ENCODE results near the gene PRXL2C.
"Not testable (repeated sequence)": the region's sequence is repeated elsewhere in the genome, so short reads cannot be mapped to it uniquely, and the experiment has no call there.

The PRXL2C gene, protein sequence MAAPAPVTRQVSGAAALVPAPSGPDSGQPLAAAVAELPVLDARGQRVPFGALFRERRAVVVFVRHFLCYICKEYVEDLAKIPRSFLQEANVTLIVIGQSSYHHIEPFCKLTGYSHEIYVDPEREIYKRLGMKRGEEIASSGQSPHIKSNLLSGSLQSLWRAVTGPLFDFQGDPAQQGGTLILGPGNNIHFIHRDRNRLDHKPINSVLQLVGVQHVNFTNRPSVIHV

DNA sequence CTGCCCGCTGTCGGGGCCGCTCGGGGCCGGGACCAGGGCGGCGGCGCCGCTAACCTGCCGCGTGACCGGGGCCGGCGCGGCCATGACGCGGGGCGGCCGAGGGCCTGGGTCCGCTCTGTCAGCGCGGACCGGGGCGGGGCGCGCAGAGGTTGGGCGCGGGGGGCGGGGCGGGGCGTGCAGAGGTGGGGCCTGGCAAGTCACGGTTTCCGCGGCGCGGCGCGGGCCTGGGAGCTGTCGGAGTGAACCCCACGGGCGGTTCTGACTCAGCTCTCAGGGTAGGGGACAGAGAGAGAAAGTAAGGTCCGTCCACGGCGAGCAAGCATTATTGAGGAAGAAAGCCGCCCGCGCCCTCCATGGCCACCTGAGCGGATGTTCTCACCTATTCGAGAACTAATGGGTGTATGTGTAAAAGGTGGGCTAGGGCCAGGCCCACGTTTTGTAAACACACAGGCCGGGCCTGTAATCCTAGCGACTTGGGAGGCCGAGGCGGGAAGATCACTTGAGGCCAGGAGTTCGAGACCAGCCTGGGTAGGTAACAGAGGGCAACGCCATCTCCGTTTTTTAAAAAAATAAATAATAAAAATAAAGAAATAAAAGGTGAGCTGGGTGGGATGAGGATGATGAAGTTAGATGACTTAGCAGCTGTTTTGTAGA lies at the start of gene PRXL2C:
PRXL2C (minus strand) TSS at position 120 of the 654 bp plus-strand sequence; CDS start at position 84, 36 bp downstream.
- in situ Hi-C loops (cut with HindIII; ENCODE audit: low sequenced_read_pairs) = no loop called here

DNA sequence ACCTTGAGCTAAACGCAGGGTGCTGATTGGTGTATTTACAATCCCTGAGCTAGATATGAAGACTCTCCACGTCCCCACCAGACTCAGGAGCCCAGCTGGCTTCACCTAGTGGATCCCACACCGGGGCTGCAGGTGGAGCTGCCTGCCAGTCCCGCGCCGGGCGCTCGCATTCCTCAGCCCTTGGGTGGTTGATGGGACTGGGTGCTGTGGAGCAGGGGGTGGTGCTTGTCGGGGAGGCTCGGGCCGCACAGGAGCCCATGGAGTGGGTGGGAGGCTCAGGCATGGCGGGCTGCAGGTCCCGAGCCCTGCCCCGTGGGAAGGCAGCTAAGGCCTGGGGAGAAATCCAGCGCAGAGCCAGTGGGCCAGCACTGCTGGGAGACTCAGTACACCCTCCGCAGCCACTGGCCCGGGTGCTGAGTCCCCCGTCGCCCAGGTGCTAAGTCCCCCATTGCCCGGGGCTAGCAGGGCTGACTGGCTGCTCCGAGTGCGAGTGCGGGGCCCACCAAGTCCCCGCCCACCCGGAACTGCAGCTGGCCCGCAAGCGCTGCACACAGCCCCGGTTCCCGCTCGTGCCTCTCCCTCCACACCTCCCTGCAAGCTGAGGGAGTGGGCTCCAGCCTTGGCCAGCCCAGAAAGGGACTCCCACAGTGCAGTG lies 45.7 kb upstream of the PRXL2C start:
- in situ Hi-C loops (cut with HindIII; ENCODE audit: low sequenced_read_pairs) = not testable (repeated sequence)

DNA sequence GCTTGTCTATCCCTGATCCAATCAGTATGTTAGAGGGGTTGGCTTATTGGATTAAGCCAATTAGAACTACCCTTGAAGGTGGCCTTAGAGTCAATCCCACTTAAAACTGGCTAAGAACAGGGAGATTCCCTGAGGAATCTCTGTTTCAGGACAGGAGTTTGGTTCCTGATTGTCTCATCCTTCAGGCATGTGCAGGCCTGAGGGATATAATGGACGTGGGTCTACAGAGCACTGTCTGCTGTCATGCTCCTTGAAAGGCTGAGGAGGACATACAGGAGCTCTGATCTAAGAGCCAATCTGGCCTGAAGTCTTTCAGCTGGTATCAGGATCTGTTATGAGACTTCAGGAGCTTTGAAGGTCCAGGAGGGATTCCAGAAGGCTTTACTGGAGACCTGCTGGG lies 36.2 kb upstream of the PRXL2C start:
- in situ Hi-C loops (cut with HindIII; ENCODE audit: low sequenced_read_pairs) = no loop called here

GRCh38 chr9:96688745-96689464 lies 33.8 kb upstream of the PRXL2C start:
- in situ Hi-C loops (cut with HindIII; ENCODE audit: low sequenced_read_pairs) = no loop called here

DNA sequence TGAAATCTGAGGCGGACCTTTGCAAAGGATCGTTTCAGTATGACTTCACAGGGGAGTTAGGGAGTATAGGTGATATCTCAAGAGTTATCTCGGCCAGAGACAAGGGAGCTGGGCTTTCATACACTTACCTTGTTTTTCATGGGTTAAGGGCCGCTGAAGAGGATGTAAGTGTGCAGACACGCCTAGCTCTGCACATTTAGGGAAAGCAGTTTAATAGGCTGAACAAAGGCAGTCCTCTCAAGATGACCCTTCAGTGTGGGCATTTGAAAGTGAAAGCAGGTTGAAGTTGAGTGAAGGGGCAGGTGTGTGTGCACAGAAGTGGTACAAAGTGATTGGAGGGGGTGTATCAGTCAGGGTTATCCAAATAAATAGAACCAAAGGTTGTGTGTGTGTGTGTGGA lies 33.1 kb upstream of the PRXL2C start:
- in situ Hi-C loops (cut with HindIII; ENCODE audit: low sequenced_read_pairs) = no loop called here

GRCh38 chr9:96686638-96687335 lies 31.7 kb upstream of the PRXL2C start:
- in situ Hi-C loops (cut with HindIII; ENCODE audit: low sequenced_read_pairs) = no loop called here

DNA sequence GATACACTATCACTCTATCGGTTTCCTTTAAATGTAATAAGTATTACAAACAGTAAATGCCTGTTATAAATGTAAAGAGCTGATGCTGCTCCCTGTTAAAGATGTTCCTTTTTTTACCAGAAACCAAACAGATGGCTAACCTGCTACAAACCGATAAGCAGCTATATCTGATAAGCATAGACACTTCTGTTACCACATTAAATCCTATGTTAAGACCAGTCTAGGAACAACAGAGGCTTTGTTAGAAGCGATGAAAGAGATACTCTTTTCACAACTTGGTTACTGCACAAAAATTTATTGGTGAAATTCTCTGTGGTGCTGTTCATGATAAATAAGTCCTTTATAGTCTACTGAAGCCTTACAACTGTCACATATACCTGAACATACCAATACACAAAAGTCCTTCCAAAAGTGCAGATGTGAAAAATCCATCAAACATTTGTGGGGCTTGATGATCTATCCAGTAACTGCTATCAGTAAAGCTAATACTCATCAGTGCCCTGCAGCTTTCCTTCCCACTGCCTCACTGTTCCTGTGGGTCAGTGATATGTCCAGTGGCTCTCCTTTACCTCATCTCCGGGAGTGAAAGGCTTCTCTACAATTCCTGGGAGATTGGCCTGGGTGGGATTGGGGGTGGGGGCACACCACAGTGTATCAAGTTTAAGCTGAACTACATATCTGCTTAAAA lies 25.8 kb upstream of the PRXL2C start:
- in situ Hi-C loops (cut with HindIII; ENCODE audit: low sequenced_read_pairs) = no loop called here

DNA sequence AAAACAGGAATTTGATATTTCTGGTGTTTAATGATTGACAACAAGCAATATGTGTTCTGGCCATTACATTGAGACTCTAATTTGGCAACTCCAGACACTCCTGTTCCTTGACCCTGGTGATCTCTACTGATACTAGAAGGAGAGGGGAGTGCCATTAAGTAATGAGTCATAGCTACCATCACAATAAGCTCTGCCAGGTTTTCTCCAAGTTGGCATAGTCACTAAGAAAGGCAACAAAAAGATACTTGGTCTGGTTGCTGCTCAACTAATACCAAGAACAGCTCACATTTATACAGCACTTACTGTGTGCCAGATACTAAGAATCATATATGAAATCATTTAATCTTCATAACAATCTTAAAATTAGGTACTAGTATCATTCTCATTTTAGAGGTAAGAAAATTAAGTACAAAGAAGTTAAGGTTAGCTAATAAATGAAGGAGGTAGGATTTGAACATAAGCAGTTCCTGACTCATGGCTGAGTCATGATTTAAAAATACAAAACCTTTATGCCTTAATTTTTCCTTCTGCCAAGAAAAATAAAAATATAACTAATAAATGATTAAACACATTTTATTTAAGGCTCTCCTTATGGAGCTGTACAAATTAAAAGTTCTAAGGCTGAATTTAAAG lies 19.9 kb upstream of the PRXL2C start:
- in situ Hi-C loops (cut with HindIII; ENCODE audit: low sequenced_read_pairs) = no loop called here

GRCh38 chr9:96673786-96674185 lies 18.7 kb upstream of the PRXL2C start:
- in situ Hi-C loops (cut with HindIII; ENCODE audit: low sequenced_read_pairs) = not testable (repeated sequence)

DNA sequence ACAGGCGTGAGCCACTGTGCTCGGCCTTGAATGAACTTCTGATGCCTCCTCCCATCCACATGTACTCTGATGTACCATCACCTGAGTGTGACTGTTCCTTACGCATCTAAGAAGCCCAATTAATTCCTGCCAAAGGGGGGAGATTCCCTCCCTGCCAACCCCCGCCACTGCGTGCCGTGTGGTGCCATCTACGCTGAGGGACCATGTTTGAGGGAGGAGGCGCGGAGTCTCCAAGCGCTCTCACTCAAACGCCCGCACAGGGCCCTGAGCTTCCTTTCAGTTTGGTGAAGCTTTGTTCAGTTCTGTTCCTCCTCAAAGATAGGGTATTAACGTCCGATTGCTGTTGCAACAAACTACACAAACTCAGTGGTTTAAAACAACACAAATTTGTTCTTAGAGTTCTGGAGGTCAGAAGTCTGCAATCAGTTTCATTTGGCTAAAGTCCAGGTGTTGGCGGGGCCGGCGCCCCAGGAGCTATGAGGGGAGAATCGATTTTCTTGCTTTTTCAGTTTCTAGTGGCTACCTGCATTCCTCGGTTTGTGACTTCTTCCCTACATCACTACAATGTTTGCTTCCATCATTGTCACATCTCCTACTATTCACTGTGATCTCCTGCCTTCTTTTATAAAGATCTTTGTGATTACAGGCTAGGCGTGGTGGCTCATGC lies 13.9 kb upstream of the PRXL2C start:
- in situ Hi-C loops (cut with HindIII; ENCODE audit: low sequenced_read_pairs) = no loop called here

GRCh38 chr9:96667363-96667728 lies 12.2 kb upstream of the PRXL2C start:
- in situ Hi-C loops (cut with HindIII; ENCODE audit: low sequenced_read_pairs) = no loop called here

DNA sequence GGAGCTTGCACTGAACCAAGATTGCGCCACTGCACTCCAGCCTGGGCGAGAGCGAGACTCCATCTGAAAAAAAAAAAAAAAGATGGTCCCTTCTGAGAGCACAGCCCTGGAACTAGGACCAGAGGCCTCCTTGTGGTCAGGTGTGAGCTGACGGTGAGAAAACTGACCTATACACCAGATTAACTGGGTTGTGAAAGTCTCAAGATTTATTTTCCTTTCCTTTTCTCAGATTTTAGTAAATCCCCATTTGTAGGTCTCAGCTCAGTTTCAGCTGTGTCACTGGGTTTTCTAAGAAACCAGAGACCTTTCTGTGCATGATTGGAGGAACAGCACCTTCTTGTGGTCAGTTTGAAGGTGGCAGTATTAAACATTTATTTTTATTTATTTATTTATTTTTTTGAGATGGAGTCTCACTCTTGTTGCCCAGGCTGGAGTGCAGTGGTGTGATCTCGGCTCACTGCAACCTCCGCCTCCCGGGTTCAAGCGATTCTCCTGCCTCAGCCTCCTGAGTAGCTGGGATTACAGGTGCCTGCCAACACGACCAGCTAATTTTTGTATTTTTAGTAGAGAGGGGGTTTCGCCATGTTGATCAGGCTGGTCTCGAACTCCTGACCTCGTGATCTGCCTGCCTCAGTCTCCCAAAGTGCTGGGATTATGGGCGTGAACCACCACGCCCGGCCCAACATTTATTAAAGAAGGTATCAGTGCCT lies 11.7 kb upstream of the PRXL2C start:
- in situ Hi-C loops (cut with HindIII; ENCODE audit: low sequenced_read_pairs) = not testable (repeated sequence)

GRCh38 chr9:96665789-96666188 lies 10.7 kb upstream of the PRXL2C start:
- in situ Hi-C loops (cut with HindIII; ENCODE audit: low sequenced_read_pairs) = no loop called here

DNA sequence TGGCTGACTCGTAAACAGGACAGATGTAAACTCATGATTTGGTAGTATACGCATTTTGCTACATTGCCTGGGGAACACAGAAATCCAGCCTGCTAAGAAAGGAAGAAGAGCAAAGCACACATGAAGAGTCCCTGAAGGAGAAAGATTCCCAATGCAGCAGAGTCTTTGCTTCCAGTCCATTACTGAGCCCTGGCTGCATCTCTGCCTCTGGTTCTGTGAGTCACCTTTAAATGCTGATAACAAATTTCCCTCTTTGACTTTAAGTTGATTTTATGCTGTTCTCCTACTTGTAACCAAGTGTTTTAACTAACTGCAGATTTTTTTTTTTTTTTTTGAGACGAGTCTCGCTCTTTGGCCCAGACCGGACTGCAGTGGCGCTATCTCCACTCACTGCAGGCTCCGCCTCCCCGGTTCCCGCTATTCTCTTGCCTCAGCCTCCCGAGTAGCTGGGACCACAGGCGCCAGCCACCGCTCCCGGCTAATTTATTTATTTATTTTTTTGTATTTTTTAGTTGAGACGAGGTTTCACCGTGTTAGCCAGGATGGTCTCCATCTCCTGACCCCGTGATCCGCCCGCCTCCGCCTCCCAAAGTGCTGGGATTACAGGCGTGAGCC lies 8.5 kb upstream of the PRXL2C start:
- in situ Hi-C loops (cut with HindIII; ENCODE audit: low sequenced_read_pairs) = no loop called here

DNA sequence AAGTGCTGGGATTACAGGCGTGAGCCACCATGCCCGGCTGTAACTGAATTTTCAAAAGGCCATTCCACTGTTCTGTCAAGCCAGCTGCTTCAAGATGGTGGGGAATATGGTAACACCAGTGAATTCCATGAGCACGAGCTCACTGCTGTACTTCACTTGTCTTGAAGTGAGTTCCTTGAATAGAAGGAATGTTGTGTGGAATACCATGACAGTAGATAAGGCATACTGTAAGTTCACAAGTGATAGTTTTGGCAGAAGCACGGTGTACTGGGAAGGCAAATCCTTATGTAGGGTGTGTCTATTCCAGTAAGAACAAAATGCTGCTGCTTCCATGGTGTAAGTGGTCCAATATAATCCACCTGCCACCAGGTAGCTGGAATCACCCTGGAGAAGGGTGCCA lies 6.6 kb upstream of the PRXL2C start:
- in situ Hi-C loops (cut with HindIII; ENCODE audit: low sequenced_read_pairs) = no loop called here

- in situ Hi-C loops (cut with HindIII; ENCODE audit: low sequenced_read_pairs) = no loop called here
These were observed 5.7 kb upstream of the PRXL2C start for GRCh38 chr9:96660692-96661248.

GRCh38 chr9:96654450-96655197 lies 493 bp downstream of the PRXL2C start:
- in situ Hi-C loops (cut with HindIII; ENCODE audit: low sequenced_read_pairs) = no loop called here
